Lower leg skin (tissue), 4 donors: ENCODE measurements around the gene CTNNA2. TPM values are rescaled to one million over a fixed set of nuclear protein-coding genes. Genes with fewer than 3 reads are reported as not detected.

Experiments used
- DNase-seq, 2 donors: peaks; one replicate each; pipeline ENCODE4 v3.0.0-alpha.2; 2019; ENCODE audit warnings: low spot score in 2 of 2
- H3K4me3 ChIP-seq: fragments of 200-600 bp; sonication (generic); 2 replicates; pipeline ENCODE4 v1.5.1; 2017; ENCODE audit warnings: mild to moderate bottlenecking, low read depth; ENCODE audit not compliant: poor library complexity, severe bottlenecking
- POLR2A ChIP-seq, 2 donors: fragments of 450-650 bp; IDR thresholded peaks; one replicate each; pipeline ENCODE4 v1.6.1; 2016 to 2017; ENCODE audit warnings: antibody characterized with exemption in 2 of 2, mild to moderate bottlenecking in 1 of 2, moderate library complexity in 1 of 2
- WGBS, 2 donors: methylation state at CpG; one replicate each; pipeline ENCODE4 v1.1.5; 2018; 5-methylcytosine and 5-hydroxymethylcytosine counted together
- intact Hi-C: fragments of 100-400 bp; cut with DNase I; formaldehyde crosslinking; loops from one replicate; pipeline ENCODE4 v1.15.0; 2023; ENCODE audit warnings: low total_unique reads
- total RNA-seq, 4 donors: library from RNA; depleted of rRNA; stranded (reverse); fragments of >200 nt; gene quantifications; one replicate each; pipeline ENCODE4 v1.1.0, GENCODE V29; 2016
- TF ChIP-seq, protein P1 (sequence below), 3 donors: fragments of 450-650 bp; IDR thresholded peaks; one replicate each; pipeline ENCODE4 v1.5.1; 2016; ENCODE audit warnings: antibody characterized with exemption in 3 of 3, mild to moderate bottlenecking in 3 of 3, moderate library complexity in 2 of 3

Gene CTNNA2
- total RNA-seq, 4 donors from 2014 or later, result not detected

DNA sequence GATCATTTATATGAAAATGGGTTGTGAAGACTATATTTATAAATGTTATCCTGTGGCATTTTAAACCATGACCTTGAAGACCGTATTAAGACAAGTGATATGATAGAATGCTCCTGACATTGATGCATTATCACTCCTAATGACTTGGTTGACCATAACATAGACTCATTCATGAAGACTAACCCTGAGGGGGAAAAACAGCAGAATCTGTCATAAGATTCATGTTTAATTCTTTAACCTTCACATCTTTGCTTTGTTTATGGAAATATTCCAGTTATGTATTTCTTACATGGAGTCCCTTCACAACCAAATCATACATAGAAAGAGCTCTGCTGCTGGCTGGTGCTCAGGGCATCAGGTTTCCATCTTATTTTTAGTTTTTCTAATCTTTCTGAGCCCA lies 78.4 kb downstream of the CTNNA2 start:
- no peak for DNase-seq
- TF ChIP-seq, protein P1, sequence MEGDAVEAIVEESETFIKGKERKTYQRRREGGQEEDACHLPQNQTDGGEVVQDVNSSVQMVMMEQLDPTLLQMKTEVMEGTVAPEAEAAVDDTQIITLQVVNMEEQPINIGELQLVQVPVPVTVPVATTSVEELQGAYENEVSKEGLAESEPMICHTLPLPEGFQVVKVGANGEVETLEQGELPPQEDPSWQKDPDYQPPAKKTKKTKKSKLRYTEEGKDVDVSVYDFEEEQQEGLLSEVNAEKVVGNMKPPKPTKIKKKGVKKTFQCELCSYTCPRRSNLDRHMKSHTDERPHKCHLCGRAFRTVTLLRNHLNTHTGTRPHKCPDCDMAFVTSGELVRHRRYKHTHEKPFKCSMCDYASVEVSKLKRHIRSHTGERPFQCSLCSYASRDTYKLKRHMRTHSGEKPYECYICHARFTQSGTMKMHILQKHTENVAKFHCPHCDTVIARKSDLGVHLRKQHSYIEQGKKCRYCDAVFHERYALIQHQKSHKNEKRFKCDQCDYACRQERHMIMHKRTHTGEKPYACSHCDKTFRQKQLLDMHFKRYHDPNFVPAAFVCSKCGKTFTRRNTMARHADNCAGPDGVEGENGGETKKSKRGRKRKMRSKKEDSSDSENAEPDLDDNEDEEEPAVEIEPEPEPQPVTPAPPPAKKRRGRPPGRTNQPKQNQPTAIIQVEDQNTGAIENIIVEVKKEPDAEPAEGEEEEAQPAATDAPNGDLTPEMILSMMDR (IDR thresholded peaks at IDR 0.05), result no peak
- TF ChIP-seq POLR2A (IDR thresholded peaks at IDR 0.05), result no peak
- WGBS, 2 donors, result 81 to 84% methylated on average over 1 of the region's 1 CpG
- no peak overlapping the region for H3K4me3 ChIP-seq
- intact Hi-C loops, result no loop called here

DNA sequence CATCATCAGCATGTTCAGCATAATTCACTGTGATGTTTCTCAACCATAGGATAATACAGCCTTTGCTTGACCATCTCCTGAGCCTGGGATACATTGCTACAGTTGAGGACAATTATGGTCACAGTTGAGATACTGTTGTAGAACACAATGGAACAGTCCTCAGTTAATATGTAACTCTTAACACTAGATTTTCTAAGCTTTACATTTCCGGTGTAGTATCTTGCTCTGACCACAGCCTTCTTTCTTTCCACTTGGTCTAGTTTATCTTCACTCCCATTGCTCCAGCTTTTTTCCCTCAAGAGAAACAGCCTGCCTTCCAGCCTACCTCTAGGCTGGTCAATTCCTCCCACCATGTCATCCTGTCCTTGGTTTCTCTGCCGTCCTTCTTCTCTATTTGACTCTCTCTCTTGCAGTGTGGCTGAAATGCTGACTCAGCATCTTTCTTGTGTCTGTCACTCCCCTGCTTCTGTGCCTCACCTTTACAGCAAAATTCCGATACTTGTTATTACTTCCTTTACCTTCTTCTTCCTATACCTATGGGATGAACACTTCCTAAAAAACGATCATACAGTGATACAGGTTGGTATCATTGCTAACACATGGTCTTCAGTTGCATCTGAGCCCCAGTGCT lies 80.5 kb downstream of the CTNNA2 start:
- WGBS, 2 donors, result 80 to 83% methylated on average over 4 of the region's 4 CpGs
- TF ChIP-seq, protein P1 (IDR thresholded peaks at IDR 0.05), result no peak

GRCh38 chr2:79596403-79596802 lies 83.6 kb downstream of the CTNNA2 start:
- no peak for DNase-seq
- intact Hi-C loops, result no loop called here
- no peak overlapping the region for H3K4me3 ChIP-seq
- 63 to 65% methylated on average over 3 of the region's 3 CpGs for WGBS, 2 donors
- no peak for TF ChIP-seq POLR2A (IDR thresholded peaks at IDR 0.05)
- TF ChIP-seq, protein P1 (IDR thresholded peaks at IDR 0.05), result no peak

More for the DNA sequence above, 80.5 kb downstream of the CTNNA2 start:
- DNase-seq, result no peak
- no peak overlapping the region for H3K4me3 ChIP-seq
- intact Hi-C loops, result no loop called here

DNA sequence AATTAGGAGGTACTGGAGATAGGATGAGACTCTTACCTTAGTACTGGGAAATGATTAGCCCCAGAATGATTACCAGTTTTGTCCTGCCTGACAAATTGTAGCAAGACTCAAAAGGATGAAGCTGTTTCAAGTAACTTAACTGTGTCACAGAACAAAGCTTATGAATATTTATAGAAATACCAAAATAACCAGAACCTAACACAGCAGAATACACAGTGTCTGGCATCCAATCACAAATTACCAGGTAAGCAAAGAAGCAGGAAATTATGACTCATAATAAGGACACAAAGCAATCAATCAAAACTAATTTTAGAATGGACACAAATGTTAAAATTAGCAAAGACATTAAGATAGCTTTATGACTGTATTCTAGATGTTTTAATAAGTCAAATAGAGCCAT lies 91.9 kb downstream of the CTNNA2 start:
- DNase-seq, result no peak
- intact Hi-C loops, result no loop called here
- no peak for TF ChIP-seq POLR2A (IDR thresholded peaks at IDR 0.05)
- H3K4me3 ChIP-seq, result no peak overlapping the region

DNA sequence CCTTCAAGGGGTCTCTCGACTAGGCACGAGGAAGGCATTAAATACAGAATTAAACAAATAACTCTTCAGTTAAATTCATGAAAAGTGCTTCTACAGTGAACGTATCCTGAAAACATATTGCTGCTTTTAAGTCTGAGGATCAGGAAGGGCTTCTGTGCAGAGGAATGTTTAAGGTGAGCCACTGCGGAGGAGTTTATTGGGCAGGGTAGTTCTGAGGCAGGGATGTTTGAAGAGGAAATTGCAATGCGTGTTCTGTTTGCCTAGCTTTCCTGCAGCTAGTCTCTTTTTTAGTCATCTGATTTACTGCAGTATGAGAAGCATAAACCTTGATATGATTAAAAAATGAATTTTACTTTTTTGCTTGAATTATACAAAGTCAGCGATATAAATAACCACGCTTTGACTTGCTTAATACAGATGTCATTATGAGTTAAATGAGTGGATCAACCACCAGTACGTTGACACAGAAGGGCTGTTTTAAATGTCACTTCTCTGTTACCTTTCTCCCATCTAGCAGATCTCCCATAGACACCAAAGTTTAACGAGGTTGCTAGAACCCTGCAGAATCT lies 98.7 kb downstream of the CTNNA2 start:
- no peak overlapping the region for H3K4me3 ChIP-seq
- no peak for TF ChIP-seq POLR2A (IDR thresholded peaks at IDR 0.05)
- TF ChIP-seq, protein P1 (IDR thresholded peaks at IDR 0.05), result no peak
- 65 to 66% methylated on average over 9 of the region's 9 CpGs for WGBS, 2 donors
- DNase-seq, result no peak
- intact Hi-C loops, result no loop called here

- intact Hi-C loops, result no loop called here
- DNase-seq, result no peak
- WGBS, 2 donors, result 39 to 51% methylated on average over 6 of the region's 6 CpGs
- no peak overlapping the region for H3K4me3 ChIP-seq
- TF ChIP-seq, protein P1 (IDR thresholded peaks at IDR 0.05), result no peak
- no peak for TF ChIP-seq POLR2A (IDR thresholded peaks at IDR 0.05)
These were observed 100.1 kb downstream of the CTNNA2 start for GRCh38 chr2:79612999-79613398.
